Rectal smooth muscle tissue (tissue), 1 donor: ENCODE measurements around the gene GNPTG.

Source experiments
- H3K27ac ChIP-seq: one replicate; pipeline ENCODE4 v1.7.0; 2013; ENCODE audit warnings: low read depth, low read length, inconsistent platforms
- H3K27me3 ChIP-seq: one replicate; pipeline ENCODE4 v1.7.0; 2013; ENCODE audit warnings: low read length; ENCODE audit not compliant: control insufficient read depth, insufficient read depth
- H3K36me3 ChIP-seq: one replicate; pipeline ENCODE4 v1.7.0; 2013; ENCODE audit warnings: low read length; ENCODE audit not compliant: control insufficient read depth, insufficient read depth
- H3K4me1 ChIP-seq: one replicate; pipeline ENCODE4 v1.7.0; 2013; ENCODE audit warnings: low read length; ENCODE audit not compliant: control insufficient read depth, insufficient read depth
- H3K4me3 ChIP-seq: one replicate; pipeline ENCODE4 v1.7.0; 2013; ENCODE audit warnings: low read length
- H3K9ac ChIP-seq: one replicate; pipeline ENCODE4 v1.7.0; 2013; ENCODE audit warnings: low read length

Gene GNPTG

DNA sequence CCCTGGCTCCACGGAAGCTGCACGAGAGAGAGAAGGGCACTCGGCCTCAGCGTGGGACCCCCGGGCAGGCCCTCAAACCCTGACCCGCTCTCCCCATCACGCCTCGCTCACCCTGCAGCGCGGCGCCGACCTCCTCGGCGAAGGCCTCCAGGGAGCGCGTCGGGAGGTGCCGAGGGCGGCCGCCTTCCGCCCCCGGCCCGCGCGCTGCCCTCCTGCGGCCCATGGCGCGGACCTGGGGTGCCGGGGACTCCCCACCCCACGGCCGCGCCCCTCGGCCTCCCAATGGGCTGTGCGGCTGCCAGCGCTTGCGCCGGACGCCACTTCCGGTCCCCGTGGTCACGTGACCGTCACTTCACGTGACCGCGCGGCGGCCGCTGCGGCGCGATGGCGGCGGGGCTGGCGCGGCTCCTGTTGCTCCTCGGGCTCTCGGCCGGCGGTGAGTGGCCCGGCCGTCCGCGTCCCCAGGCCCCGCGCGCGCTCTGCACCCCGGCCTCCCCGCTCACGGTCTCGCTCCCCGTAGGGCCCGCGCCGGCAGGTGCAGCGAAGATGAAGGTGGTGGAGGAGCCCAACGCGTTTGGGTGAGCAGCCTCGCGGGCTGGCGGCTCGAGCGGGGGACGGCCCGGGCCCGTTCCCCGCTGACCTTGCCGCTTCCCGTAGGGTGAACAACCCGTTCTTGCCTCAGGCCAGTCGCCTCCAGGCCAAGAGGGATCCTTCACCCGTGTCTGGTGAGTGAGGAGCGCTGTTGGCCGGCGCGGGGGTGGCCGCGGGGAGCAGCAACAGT is at the start of gene GNPTG, which contains the start of gene TSR3:
Gene GNPTG (plus strand): TSS at position 350 of the 781 bp plus-strand sequence. CDS start 35 bp downstream, at position 385.
Gene TSR3 (minus strand): TSS at position 297 of the 781 bp plus-strand sequence. CDS start 74 bp downstream, at position 223.
- Histone ChIP-seq H3K27ac (peak within 1 kb of the TSS; percentile 61), H3K4me1 (peaks cover 9% of the 10 kb centered on the region), H3K27me3 (no peaks in the 10 kb centered on the region), H3K4me3 (peak within 1 kb of the TSS; percentile 90), H3K9ac (peak within 1 kb of the TSS; percentile 74), H3K36me3 (peaks cover 8% of the 10 kb centered on the region)

DNA sequence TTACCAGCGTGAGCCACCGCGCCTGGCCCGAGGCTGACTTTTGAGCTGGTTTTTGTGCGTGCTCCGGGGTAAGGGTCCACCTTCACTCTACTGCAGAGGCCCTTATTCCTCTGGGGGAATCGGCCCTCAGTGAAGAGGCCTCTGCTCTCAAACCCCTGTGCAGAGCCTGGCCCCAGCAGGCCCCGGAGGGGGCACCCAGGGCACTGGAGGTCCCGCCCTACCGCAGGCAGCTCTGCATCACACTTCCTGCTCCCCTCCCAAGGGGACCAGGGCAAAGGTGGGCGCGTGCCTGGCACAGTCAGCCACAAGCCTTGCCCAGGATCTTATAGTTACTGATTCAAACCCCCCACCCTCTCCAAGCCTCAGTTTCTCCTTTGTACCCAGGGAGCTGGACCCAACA is 45.9 kb upstream of the GNPTG start:
- Histone ChIP-seq H3K4me3 (no peak overlapping the region), H3K9ac (no peak overlapping the region), H3K36me3 (no peaks in the 10 kb centered on the region), H3K4me1 (peaks cover 5% of the 10 kb centered on the region), H3K27me3 (peaks cover 9% of the 10 kb centered on the region), H3K27ac (no peak overlapping the region)

DNA sequence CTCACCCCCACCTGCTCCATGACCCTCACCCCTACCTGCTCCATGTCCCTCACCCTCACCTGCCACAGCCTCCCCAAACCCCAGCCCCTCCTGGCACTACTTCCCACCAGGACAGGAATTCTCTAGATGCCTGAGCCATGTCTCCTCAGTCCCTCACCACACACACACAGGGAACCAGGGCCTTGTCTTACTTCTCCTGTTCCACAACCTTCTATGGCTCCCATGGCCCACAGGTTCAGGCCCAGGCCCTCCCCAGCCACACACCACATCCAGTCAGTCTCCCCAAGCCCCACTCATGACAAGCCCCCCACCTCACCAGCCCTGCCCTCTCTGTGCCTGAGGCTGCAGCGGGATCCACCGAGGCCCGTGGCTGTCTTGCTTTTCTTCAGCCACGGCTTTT is 45.4 kb upstream of the GNPTG start:
- peaks cover 10% of the 10 kb centered on the region for H3K4me1 ChIP-seq
- H3K27me3 ChIP-seq = peaks cover 6% of the 10 kb centered on the region
- H3K4me3 ChIP-seq = no peak overlapping the region
- H3K36me3 ChIP-seq = no peaks in the 10 kb centered on the region
- no peak overlapping the region for H3K9ac ChIP-seq
- H3K27ac ChIP-seq = no peak overlapping the region

DNA sequence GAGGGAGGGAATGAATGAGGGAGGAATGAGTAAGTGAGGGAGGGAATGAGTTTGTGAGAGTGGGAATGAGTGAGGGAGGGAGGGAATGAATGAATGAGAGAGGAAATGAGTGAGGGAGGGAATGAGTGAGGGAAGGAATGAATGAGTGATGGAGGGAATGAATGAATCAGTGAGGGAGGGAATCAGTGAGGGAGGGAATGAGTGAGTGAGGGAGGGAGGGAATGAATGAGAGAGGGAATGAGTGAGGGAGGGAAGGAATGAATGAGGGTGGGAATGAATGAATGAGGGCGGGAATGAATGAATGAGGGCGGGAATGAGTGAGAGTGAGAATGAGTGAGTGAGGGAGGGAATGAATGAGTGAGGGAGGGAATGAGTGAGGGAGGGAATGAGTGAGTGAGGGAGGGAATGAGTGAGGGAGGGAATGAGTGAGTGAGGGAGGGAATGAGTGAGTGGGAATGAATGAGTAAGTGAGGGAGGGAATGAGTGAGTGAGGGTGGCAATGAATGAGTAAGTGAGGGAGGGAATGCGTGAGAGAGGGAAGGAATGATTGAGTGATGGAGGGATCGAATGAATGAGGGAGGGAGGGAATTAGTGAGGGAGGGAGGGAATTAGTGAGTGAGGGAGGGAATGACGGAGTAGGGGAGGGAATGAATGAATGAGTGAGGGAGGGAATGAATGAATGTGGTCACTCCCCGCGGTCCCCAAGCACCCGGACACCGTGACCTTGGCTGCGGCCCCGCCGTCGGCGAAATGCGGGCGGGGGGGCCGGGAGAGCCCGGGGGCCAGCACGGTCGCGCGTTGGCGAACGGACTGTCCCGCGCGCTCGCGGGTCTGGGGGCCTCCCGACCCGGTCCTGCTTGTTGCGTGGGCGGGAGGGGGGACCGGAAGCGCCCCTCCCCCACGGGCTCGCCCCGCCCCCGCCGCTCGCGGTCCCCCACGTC is 43.4 kb upstream of the GNPTG start:
- Histone ChIP-seq H3K4me1 (peaks cover 20% of the 10 kb centered on the region), H3K9ac (no peak overlapping the region), H3K27me3 (no peaks in the 10 kb centered on the region), H3K27ac (peak overlapping the region; percentile 97), H3K4me3 (peak overlapping the region; percentile 52), H3K36me3 (no peaks in the 10 kb centered on the region)

DNA sequence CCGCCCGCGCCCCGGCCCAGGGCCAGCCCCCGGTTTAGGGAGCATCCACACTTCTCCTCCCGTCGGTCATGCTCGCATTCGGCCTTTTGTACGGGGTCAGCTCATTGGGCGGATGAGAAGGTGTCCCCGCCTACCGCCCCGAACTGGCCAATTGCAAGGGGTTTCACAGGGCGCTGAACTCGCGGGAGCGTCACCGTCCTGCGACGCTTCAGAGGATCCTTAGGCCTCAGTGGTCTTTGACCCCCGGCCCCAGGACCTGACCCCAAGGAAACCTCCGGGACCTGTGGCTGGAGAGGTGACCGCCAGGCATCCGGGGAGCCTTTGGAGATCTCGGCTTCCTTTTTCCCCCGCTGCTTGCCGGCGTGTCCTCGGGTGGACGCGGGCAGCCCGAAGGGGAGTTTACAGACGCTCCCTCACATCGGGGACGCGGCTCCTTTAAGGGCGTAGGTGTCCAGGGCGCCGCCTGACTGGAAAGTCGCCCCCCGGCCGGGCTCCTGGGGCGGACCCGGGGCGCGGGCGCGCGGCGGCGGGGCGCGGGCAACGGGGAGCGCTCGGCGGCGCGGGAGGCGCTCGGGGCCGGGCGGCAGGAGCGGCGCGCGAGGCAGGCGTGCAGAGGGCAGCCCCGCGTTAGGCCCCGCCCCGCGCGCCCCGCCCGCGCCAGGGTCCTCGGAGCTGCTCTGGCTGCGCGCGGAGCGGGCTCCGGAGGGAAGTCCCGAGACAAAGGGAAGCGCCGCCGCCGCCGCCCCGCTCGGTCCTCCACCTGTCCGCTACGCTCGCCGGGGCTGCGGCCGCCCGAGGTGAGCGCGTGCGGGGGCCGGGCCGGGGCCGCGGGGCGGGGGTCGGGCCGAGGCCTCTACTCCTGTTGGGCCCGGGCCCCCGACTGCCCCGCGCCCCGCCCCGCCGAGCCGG is 42.5 kb upstream of the GNPTG start, which contains the start of gene UBE2I:
Gene UBE2I (plus strand): TSS at position 660 of the 909 bp plus-strand sequence. CDS start 4,395 bp downstream, outside the sequence.
- H3K27me3 ChIP-seq = no peaks in the 10 kb centered on the region
- H3K36me3 ChIP-seq = peaks cover 5% of the 10 kb centered on the region
- peak within 1 kb of the TSS; percentile 97 for H3K27ac ChIP-seq
- peak within 1 kb of the TSS; percentile 78 for H3K4me3 ChIP-seq
- H3K9ac ChIP-seq = peak within 1 kb of the TSS; percentile 86
- peaks cover 20% of the 10 kb centered on the region for H3K4me1 ChIP-seq

DNA sequence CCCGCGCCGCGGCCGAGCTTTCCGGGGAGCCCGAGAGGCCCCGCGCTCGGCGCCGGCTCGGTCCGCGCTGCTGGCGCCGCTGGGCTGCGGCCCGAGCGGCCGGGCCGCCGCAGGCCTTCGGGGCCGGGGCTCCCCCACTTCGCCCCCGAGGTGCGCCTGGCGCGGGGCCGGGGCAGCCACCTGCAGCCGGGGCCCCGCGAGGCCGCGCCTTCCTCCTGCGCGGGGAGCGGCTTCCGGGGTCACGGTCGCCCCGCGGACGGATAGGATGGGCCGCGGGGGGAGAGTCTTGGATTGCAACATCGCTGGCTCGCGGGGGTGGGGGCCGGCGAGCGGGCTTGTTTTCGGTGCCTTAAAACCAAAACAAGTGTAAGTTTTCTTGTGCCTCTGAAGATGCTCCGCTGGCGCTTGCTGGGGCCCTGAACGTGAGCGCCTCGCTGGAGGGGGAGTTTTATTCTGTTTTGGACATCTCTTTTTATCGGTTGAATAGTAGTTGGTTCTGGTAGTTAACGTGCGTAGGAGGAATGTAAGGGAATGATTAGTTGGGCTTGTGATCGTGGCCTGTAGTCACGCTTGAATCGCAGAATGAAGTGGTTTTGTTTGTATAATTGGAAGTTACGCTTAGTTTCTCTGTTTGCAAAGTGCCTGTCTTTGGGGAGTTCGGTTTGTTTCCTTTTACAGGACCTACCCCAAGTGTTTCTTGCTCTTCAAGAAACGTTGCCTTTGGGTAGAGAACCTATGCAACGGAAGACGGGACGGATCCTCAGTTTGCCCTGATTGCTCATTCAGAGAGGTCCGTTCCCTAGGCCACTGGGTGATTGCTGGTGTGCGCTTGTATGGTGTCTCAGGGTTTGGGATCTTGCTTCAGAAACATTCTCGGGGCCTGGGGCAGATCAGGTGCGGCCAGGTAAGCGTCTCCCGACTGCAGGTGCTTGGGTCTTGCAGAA is 41.6 kb upstream of the GNPTG start:
- H3K4me1 ChIP-seq = peaks cover 20% of the 10 kb centered on the region
- H3K9ac ChIP-seq = peak overlapping the region; percentile 25
- H3K27ac ChIP-seq = peak overlapping the region; percentile 16
- peaks cover 14% of the 10 kb centered on the region for H3K36me3 ChIP-seq
- no peaks in the 10 kb centered on the region for H3K27me3 ChIP-seq
- peak overlapping the region; percentile 77 for H3K4me3 ChIP-seq

DNA sequence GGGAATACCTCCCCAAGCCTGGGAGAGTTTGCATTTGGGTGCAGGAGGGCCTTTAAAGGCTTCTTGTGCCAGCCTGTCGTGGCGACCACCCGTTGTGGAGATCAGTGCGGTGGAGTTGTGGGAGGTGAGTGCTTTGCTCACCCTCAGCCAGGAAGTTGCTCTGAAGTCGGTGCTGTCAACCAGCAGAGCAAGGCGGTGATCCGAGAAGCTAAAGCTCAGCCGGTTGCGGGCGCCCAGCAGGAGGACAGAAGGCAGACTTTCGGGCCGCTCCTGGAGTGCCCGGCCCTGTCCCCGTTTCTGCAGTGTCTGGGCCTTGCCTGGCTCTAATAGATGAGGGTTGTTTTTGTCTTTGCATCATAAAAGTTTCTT is 40.9 kb upstream of the GNPTG start:
- Histone ChIP-seq H3K27ac (no peak overlapping the region), H3K4me1 (peaks cover 20% of the 10 kb centered on the region), H3K9ac (peak overlapping the region; percentile 25), H3K4me3 (peak overlapping the region; percentile 77), H3K36me3 (peaks cover 21% of the 10 kb centered on the region), H3K27me3 (no peaks in the 10 kb centered on the region)

DNA sequence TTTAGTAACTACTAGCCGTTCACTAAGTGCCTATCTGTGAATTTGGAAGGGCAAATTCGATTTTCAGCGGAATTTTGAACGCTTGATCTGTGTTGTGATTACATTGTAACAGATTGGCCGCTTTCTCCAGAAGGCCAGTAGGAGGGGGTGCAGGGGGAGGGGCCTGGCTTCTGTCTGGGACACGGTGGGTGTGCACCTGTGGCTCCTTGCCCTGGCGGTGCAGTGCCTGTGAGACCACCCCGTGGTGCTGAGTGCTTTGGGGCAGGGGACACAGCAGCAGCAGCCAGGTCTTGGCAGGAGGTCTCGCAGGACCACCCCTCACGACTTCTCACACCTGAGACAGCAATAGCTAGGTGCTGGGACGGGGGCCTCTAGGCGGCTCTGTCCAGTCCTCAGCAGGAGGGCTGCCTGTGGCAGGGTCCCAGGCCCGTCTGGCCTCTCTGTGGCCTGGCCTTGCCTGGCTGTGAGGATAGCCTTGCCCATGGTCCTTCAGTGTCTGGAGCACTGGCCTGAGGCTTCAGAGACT is 40.5 kb upstream of the GNPTG start:
- Histone ChIP-seq H3K4me1 (peaks cover 20% of the 10 kb centered on the region), H3K27ac (no peak overlapping the region), H3K36me3 (peaks cover 25% of the 10 kb centered on the region), H3K4me3 (peak overlapping the region; percentile 77), H3K27me3 (no peaks in the 10 kb centered on the region), H3K9ac (peak overlapping the region; percentile 25)

DNA sequence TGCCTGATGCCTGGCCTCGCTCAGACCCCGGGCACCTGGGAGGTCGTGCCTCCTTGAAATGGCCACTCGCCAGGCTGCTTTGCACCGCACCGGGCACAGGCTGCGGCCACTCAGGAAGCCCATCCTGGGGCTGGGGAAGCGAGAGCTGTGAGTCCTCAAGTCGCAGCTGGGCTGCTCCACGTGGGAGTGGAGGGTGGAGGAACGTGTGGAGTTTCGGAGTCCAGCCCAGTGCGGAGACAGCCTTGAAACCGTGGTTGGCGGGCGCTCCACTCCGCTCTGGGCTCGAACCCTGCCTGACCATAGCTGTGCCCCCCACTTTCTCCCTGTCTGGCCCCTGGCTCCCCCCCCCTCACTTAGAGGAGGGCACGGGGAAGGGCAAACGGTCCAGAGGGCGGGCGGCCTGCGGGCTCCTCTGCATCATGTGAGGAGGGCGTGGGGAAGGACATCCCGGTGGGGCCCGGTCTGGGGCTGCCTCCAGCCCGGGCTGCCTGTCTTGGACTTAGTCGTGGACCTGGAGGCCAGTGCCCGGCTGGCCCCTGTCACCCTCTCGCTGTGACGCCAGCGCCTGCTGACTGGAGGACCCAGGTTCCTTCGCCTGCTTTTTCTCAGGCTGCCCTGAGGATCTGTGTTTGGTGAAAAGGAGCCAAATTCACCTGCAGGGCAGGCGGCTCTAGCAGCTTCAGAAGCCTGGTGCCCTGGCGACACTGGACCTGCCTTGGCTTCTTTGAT is 39.8 kb upstream of the GNPTG start:
- H3K4me1 ChIP-seq = peaks cover 20% of the 10 kb centered on the region
- no peak overlapping the region for H3K27ac ChIP-seq
- H3K9ac ChIP-seq = peak overlapping the region; percentile 25
- H3K36me3 ChIP-seq = peaks cover 31% of the 10 kb centered on the region
- peak overlapping the region; percentile 77 for H3K4me3 ChIP-seq
- H3K27me3 ChIP-seq = no peaks in the 10 kb centered on the region

DNA sequence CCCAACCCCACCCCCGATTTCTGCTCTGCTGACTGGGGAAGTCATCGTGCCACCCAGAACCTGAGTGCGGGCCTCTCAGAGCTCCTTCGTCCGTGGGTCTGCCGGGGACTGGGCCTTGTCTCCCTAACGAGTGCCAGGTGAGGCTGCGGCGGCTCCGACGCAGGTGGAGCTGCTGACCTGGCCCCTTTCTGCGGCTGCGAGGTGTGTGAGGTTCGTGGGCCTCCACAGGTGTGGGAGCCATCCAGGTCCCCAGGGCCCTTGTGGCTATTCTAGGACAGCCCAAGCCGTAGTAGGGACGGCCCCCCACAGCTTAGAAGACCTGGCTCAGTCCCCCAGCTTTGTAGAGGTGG is 39.3 kb upstream of the GNPTG start:
- no peaks in the 10 kb centered on the region for H3K27me3 ChIP-seq
- no peak overlapping the region for H3K4me3 ChIP-seq
- no peak overlapping the region for H3K9ac ChIP-seq
- H3K4me1 ChIP-seq = peaks cover 20% of the 10 kb centered on the region
- no peak overlapping the region for H3K27ac ChIP-seq
- peaks cover 34% of the 10 kb centered on the region for H3K36me3 ChIP-seq
